ACC112 (cell line): ENCODE data around the gene CNFN.

Experiments
- H2AFZ ChIP-seq: fragments of 200-600 bp; sonication (generic); one replicate; pipeline ENCODE4 v1.6.0; 2017; ENCODE audit warnings: antibody characterized with exemption, low read length; ENCODE audit not compliant: unreplicated experiment
- H3K27ac ChIP-seq: fragments of 200-600 bp; sonication (generic); 2 replicates; pipeline ENCODE4 v1.5.1; 2014; ENCODE audit warnings: low read depth, mild to moderate bottlenecking, antibody characterized with exemption, low read length, moderate library complexity
- H3K27me3 ChIP-seq: fragments of 200-600 bp; sonication (generic); 2 replicates; pipeline ENCODE4 v1.6.1; 2014; ENCODE audit warnings: mild to moderate bottlenecking, antibody characterized with exemption, low read length, moderate library complexity, mixed read lengths; ENCODE audit not compliant: insufficient read depth
- H3K36me3 ChIP-seq: fragments of 200-600 bp; sonication (generic); 2 replicates; pipeline ENCODE4 v1.6.1; 2016; ENCODE audit warnings: mild to moderate bottlenecking, antibody characterized with exemption, low read length, moderate library complexity, mixed read lengths; ENCODE audit not compliant: insufficient read depth
- H3K4me1 ChIP-seq: fragments of 200-600 bp; sonication (generic); one replicate; pipeline ENCODE4 v1.6.1; 2016; ENCODE audit warnings: low read length, mixed read lengths; ENCODE audit not compliant: insufficient read depth, unreplicated experiment, control insufficient read depth
- H3K4me3 ChIP-seq: fragments of 200-600 bp; sonication (generic); 2 replicates; pipeline ENCODE4 v1.5.1; 2014; ENCODE audit warnings: mild to moderate bottlenecking, low read depth, low read length
- H3K79me2 ChIP-seq: fragments of 200-600 bp; sonication (generic); one replicate; pipeline ENCODE4 v1.6.0; 2016; ENCODE audit warnings: low read length; ENCODE audit not compliant: control insufficient read depth, unreplicated experiment, insufficient read depth

Gene CNFN

GRCh38 chr19:42362342-42362741 is 27.8 kb downstream of the CNFN start:
- H3K4me1 ChIP-seq: no peaks in the 10 kb centered on the region
- no peak overlapping the region for H3K27ac ChIP-seq
- no peaks in the 10 kb centered on the region for H3K79me2 ChIP-seq
- H2AFZ ChIP-seq: no peak overlapping the region
- H3K27me3 ChIP-seq: no peaks in the 10 kb centered on the region
- H3K4me3 ChIP-seq: no peak overlapping the region
- no peaks in the 10 kb centered on the region for H3K36me3 ChIP-seq

GRCh38 chr19:42361545-42361910 is 28.6 kb downstream of the CNFN start:
- H3K36me3 ChIP-seq: no peaks in the 10 kb centered on the region
- H3K27me3 ChIP-seq: no peaks in the 10 kb centered on the region
- H3K79me2 ChIP-seq: no peaks in the 10 kb centered on the region
- H3K4me1 ChIP-seq: no peaks in the 10 kb centered on the region
- H2AFZ ChIP-seq: no peak overlapping the region
- no peak overlapping the region for H3K27ac ChIP-seq
- H3K4me3 ChIP-seq: no peak overlapping the region

GRCh38 chr19:42360787-42361544 is 29.1 kb downstream of the CNFN start:
- H3K4me3 ChIP-seq: no peak overlapping the region
- no peaks in the 10 kb centered on the region for H3K79me2 ChIP-seq
- no peaks in the 10 kb centered on the region for H3K27me3 ChIP-seq
- H2AFZ ChIP-seq: no peak overlapping the region
- H3K36me3 ChIP-seq: no peaks in the 10 kb centered on the region
- no peak overlapping the region for H3K27ac ChIP-seq
- no peaks in the 10 kb centered on the region for H3K4me1 ChIP-seq

- H3K79me2 ChIP-seq: no peaks in the 10 kb centered on the region
- H2AFZ ChIP-seq: no peak overlapping the region
Observed at GRCh38 chr19:42357290-42357689, 32.8 kb downstream of the CNFN start.

GRCh38 chr19:42356686-42357085 is 33.4 kb downstream of the CNFN start:
- Histone ChIP-seq H3K27ac (no peak overlapping the region), H3K4me1 (no peaks in the 10 kb centered on the region), H2AFZ (no peak overlapping the region), H3K4me3 (no peak overlapping the region), H3K27me3 (no peaks in the 10 kb centered on the region), H3K79me2 (no peaks in the 10 kb centered on the region), H3K36me3 (no peaks in the 10 kb centered on the region)

More at GRCh38 chr19:42357290-42357689, 32.8 kb downstream of the CNFN start:
- no peaks in the 10 kb centered on the region for H3K27me3 ChIP-seq
- H3K4me3 ChIP-seq: no peak overlapping the region
- H3K4me1 ChIP-seq: no peaks in the 10 kb centered on the region
- no peaks in the 10 kb centered on the region for H3K36me3 ChIP-seq
- H3K27ac ChIP-seq: no peak overlapping the region

- Histone ChIP-seq H3K27ac (no peak overlapping the region), H3K36me3 (no peaks in the 10 kb centered on the region), H3K4me3 (no peak overlapping the region), H3K27me3 (no peaks in the 10 kb centered on the region), H3K79me2 (no peaks in the 10 kb centered on the region), H3K4me1 (no peaks in the 10 kb centered on the region), H2AFZ (no peak overlapping the region)
Observed at GRCh38 chr19:42355896-42356295, 34.2 kb downstream of the CNFN start.

- no peak overlapping the region for H3K27ac ChIP-seq
Observed at GRCh38 chr19:42353341-42354015, 36.6 kb downstream of the CNFN start.

GRCh38 chr19:42352301-42353259 is 37.5 kb downstream of the CNFN start:
- Histone ChIP-seq H3K4me1 (no peaks in the 10 kb centered on the region), H3K27ac (no peak overlapping the region), H3K36me3 (no peaks in the 10 kb centered on the region), H3K79me2 (no peaks in the 10 kb centered on the region), H3K27me3 (no peaks in the 10 kb centered on the region), H2AFZ (no peak overlapping the region), H3K4me3 (no peak overlapping the region)

More at GRCh38 chr19:42353341-42354015, 36.6 kb downstream of the CNFN start:
- no peaks in the 10 kb centered on the region for H3K27me3 ChIP-seq
- H3K4me1 ChIP-seq: no peaks in the 10 kb centered on the region
- no peak overlapping the region for H2AFZ ChIP-seq
- no peak overlapping the region for H3K4me3 ChIP-seq
- H3K36me3 ChIP-seq: no peaks in the 10 kb centered on the region
- no peaks in the 10 kb centered on the region for H3K79me2 ChIP-seq

GRCh38 chr19:42351079-42351735 is 38.9 kb downstream of the CNFN start:
- Histone ChIP-seq H2AFZ (no peak overlapping the region), H3K27ac (no peak overlapping the region), H3K79me2 (no peaks in the 10 kb centered on the region), H3K4me1 (no peaks in the 10 kb centered on the region), H3K36me3 (no peaks in the 10 kb centered on the region), H3K4me3 (no peak overlapping the region), H3K27me3 (no peaks in the 10 kb centered on the region)

- Histone ChIP-seq H3K4me1 (no peaks in the 10 kb centered on the region), H2AFZ (no peak overlapping the region), H3K36me3 (no peaks in the 10 kb centered on the region), H3K27ac (no peak overlapping the region), H3K27me3 (no peaks in the 10 kb centered on the region), H3K79me2 (no peaks in the 10 kb centered on the region), H3K4me3 (no peak overlapping the region)
Observed at GRCh38 chr19:42350417-42350816, 39.7 kb downstream of the CNFN start.
